Ishikawa (cell line): ENCODE data around the gene CST8.

Source experiments
- CREB1 ChIP-seq: IDR thresholded peaks from 2 replicates; pipeline ENCODE4 v1.6.1; 2012; ENCODE audit warnings: low read depth
- REST ChIP-seq: IDR thresholded peaks from 2 replicates; pipeline ENCODE4 v1.6.1; 2012; ENCODE audit warnings: low read depth, mild to moderate bottlenecking
- YY1 ChIP-seq: IDR thresholded peaks from 2 replicates; pipeline ENCODE4 v1.6.1; 2012; ENCODE audit warnings: low read depth

GRCh38 chr20:23533161-23533560, 42.2 kb downstream of the CST8 start:
- TF ChIP-seq REST (no peak), YY1 (no peak), CREB1 (no peak)
